Measurements from ENCODE around the gene APBA2.

APBA2 gene

DNA sequence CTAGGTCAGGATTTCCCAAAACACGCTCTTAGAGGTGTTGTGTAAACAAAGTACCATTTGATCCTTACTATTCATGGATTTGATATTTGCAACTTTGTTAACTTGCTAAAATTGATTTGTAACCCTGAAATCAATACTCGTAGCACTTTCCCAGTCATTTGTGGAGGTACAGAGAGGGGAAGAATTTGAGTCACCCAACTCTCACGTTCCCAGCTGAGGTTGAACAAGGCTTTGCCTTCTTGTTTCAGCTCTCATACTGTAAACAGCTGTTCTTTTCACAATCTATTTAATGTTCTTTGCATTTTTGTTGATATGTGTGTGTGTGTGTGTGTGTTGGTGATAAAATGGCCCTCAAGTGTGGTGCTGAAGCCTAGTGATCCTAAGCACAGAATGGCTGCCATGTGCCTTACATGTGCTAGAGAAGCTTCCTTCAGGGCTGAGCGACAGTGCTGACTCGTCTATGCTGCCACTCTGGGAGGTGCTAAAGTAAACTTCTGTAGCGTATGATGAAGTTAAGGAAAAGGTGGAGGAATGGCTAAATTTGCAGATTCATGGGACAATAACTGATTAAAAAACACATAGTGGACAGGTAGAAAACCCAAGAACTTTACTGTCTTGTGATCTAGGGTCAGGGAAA is 173.2 kb downstream of the APBA2 start:
- DNase-seq (ENCODE audit: low read depth, low spot score) = no peak

DNA sequence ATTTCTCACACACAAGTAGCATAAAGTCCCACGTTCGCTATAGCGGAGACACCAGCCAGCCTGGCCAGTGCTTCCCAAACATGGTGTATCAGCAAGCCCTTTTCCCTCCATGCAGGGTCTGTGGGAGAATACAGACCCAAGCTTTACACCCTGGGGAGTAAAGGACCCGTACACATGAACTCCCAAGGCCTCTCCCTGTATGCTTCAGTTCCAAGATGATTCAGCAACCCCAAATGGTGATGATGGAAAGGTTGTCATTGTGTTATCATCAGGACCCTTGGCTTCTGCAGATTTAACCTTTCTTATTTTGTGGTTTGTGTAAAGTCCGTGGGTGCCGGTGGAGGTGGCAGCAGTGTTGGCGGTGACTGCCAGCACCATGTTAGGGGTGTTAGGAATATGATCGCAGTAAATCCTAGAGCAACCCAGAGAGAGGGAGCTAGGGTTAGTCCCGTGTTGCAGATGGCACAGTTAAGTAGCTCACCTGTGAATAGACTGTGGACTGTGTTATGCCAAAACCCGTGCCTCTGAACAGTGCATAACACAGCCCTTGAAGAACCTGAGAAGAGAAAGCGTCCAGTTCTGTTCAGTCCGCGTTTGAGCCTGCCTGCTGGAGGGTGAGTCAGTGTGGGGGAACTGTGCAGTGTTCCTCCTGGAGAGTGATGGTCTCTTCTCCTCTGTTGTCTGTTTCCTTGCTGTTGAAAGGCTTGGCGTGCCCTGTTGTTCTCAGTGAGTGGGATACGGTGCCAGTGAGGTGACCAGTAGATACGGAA is 174.3 kb downstream of the APBA2 start:
- DNase-seq (ENCODE audit: low read depth, low spot score) = no peak

DNA sequence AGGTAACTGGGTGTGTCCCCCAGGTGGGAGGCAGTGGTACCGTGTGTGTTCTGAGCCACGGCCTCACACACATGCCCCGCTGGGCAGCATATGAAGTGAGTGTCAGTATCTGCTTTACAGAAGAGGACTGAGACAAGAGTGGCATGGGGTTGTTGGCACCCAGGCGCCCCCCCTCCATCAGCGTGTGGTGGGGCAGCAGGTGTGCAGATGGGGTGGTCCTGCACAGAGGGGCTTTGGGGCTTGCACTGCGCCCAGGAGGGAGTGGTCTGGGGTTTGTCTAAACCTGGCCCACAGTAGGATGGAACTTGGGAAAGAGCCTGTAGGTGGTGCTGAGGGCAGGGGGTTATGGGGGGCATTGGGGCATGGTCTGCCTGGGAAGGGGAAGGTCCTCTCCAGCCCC is 176.0 kb downstream of the APBA2 start:
- DNase-seq (ENCODE audit: low read depth, low spot score) = no peak

DNA sequence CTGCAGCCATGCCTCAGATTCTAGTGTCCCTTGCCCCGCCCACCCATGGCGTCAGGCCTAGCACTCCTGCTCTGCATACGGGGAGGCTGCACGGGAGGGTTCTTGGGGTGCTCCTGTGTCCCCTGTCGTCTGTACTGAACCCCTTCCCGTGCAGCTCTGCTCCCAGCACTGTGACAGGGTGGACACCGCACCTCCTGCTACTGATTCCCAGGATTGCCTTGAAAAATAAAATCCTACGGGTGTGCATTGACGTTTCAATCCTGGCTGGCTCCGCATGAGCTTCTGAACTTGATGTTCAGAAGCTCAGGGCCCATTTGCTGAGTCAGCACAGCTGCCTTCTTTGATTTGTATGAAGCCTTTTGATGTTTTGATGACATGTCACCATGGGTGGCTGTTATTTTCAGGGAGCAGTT is 176.4 kb downstream of the APBA2 start:
- no peak for DNase-seq (ENCODE audit: low read depth, low spot score)

DNA sequence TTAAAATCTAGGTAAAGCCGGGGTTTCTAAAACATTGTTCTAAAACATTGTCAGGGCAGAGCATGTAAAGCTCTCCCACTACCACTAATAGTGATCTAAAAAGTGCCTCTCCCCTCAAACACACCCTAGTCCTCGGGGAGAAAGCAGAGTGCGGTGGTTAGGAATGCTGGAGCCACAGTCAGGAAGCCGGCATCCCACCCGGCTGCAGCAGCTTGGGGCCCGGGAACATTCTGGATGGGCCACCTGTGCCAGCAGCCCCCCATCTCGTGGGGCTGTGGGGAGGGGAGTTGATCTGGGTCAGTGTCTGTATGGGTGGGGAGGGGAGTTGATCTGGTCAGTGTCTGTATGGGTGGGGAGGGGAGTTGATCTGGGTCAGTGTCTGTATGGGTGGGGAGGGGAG is 176.9 kb downstream of the APBA2 start:
- DNase-seq (ENCODE audit: low read depth, low spot score) = no peak

DNA sequence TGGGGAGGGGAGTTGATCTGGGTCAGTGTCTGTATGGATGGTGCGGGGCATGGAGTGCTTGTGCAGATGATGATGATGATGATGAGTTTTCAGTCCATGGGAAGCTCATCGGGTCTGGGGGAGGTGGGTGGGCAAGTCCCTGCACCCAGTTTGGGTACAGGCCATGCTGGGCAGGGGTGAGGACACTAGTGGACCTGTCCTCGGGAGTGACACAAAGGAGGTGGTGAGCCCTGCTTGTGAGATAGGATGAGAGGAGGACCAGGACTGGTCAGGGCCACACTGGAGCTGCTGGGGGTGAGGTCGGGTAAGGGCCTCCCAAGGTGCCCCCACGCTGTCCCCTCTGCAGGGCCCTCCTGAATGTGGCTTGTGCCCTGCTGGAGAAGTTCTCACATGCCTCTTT is 177.9 kb downstream of the APBA2 start:
- no peak for DNase-seq (ENCODE audit: low read depth, low spot score)

DNA sequence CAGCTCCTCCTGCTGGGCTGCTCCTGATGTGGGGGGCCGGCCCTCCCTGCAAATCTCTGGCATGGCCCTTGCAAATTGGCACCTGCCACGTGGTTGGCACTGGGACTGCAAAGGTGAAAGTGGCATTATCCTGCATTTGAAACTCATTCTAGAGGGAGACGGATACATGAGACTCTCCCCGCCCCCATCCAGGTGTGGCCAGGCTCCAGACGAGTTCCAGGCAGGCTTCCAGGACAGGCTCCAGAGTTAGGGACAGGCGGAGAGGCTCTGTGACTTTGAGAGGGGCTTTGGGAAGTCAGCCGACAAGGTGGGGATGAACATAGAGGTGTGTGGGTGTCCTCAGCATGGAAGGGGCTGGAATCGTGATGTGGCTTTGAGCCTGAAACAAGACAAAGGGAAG is 178.5 kb downstream of the APBA2 start:
- DNase-seq (ENCODE audit: low read depth, low spot score) = no peak

DNA sequence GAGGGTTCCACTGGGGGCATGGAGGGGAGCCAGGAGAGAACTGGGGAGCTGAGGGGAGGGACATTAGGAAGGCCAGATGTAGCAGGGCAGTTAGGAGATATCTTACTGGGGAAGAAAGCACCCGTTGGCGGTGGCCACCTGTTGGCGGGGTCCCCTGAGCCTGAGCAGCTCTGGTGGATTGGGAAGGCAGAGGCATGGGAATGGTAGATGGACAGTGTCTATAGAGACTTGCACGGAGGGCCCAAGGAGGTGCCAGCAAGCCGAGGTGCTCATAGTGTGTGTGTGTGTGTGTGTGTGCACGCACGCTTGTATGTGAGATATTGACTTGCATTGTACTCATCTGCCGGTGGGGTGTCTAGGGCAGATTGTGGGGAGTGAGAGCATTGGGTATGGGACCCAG is 179.0 kb downstream of the APBA2 start:
- DNase-seq (ENCODE audit: low read depth, low spot score) = no peak

DNA sequence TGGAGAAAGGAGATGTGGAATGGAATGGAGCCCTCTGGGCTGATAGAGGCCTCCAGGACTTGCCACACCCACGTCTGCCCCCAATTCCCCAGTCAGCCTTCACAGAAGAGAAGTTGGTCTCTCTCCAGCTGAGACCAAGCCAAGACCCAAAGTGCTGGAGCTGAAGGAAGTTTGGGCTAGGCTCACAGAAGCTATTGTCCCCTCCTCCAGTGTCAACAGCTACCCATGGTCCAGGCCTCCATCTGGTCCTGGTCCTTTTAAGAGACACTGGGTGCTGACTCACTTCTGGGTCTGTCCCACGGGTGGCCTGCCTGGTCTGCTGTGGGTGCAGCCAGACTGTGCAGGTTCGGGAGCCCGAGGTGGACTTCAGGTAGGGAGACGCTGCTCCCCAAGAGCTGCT is 179.8 kb downstream of the APBA2 start:
- DNase-seq (ENCODE audit: low read depth, low spot score) = no peak

DNA sequence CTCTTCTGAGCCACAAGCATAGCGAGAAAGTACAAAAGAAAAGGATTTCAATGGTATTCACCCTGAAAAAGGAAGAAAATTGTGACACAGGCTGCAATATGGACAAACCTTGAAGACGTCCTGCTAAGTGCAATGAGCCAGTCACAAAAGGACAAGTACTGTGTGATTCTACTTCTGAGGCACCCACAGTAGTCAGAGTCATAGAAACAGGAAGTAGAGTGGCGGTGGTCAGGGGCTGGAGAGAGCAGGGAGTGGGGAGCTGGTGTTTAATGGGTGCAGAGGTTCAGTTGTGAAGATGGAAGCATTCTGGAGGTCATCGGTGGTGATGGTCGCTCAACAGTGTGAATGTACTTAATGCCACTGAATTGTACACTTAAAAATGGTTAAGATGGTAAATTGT is 180.5 kb downstream of the APBA2 start:
- no peak for DNase-seq (ENCODE audit: low read depth, low spot score)

DNA sequence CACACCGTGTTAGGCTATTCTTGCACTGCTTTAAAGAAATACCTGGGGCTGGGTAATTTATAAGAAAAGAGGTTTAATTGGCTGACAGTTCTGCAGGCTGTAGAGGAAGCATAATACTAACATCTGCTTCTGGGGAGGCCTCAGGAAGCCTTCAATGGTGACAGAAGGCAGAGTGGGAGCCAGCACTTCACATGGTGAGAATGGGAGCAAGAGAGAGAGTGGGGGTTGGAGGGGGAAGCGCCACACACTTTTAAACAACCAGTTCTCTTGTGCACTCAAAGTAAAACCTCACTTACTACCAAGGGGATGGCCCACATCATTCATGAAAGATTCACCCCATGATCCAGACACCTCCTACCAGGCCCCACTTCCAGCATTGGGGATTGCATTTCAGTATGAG is 181.1 kb downstream of the APBA2 start:
- DNase-seq (ENCODE audit: low read depth, low spot score) = no peak

DNA sequence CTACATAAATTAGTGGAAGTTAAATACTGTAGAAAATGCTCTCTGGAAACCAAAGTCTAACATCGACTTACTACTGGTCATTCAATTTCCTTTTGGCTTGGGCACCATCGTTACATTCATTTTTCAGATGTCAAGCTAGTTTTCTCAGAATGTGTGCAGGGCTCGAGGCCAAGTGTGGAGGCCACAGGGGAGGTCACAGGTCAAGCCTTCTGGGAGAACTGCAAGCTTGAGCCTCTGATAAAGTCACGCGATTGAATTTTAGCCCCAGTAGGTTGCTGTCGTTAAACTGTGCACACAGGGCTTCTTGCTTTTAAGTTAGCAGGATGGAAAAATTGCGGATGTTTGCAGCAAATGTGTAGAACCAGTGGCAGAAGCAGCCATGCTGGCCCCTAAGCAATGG is 182.2 kb downstream of the APBA2 start:
- no peak for DNase-seq (ENCODE audit: low read depth, low spot score)

DNA sequence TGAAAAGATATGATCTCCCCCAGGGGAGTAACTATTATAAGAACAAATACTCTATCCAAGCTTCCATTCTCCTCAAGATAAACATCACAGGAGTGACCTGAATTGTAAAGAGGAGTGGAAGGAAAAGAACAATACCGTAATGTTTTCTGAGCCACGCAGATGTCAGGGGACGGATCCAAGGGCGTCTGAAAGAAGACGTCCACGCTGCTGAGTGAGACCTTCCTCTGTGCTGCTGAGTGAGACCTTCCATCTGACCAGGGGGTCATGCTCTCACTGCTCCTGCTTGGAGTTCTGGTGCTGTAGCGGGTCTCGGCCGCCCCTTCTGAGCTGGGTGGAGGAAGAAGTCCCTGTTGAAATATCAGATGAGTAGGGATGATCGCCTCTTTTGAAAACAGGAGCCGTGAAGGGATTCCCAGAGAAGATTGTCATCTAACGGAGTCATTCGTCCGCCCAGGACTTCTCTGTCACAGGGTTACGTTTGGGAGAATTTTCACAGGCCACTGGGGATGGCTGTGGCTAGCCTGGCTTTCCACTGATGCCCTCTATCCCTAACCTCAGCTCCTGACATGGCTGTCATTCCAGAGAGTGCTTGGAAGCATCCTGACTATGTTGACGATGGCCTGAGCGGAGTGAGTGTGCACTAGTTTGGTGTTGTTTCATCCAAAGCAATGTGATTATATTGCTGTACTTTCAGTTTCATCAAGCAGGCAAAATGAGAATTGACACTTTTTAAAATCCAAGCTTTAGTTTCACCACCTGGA is 184.9 kb downstream of the APBA2 start:
- DNase-seq (ENCODE audit: low read depth, low spot score) = no peak

DNA sequence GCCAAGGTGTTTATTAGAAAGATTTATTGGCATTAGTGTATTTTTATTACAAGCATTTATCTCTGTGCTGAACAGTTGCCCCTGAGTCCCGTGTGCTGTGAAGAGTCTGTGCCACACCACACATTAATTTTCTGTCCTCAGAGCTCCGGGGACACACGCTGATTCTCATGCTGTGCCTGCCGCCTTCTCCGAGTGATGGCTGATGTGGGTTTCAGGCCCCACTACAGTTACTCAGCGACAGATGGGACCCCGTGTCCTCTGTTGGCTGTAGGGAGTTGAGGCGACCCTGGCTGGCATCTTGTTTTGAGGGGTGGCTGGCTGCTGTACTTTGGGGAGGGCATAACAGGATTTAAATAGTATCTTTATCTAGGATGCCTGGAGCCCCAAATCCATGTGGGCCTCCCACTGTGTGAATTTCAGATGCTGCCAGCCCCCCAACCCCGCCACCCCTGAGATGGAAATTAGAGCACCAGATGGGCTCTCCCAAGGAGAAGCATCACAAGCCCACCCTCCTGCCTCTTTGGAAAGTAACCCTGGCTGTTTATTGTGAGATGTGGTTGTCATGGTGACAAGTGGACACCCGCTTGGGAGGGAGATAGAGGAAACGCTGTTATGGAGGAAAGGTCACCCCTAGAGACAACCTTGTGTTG is 185.6 kb downstream of the APBA2 start:
- no peak for DNase-seq (ENCODE audit: low read depth, low spot score)

DNA sequence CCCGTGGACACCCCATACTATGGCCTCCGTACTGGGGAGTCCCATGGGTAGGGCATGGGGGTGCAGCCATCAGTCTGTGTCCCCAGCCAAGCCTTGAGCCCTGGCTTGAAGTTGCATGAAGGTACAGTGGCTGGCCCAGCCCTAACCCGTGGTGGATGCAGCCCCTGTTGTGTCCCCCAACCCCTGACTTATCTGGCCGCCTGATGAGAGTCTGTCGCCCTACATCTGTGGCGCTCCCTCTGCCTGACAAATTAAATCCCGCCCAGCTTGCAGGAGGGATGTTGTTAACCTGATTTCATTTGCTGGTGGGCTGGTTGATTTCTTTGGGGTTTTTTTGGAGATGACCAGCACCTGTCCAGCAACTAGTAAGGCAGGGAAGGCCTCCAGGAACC is 186.1 kb downstream of the APBA2 start:
- no peak for DNase-seq (ENCODE audit: low read depth, low spot score)

DNA sequence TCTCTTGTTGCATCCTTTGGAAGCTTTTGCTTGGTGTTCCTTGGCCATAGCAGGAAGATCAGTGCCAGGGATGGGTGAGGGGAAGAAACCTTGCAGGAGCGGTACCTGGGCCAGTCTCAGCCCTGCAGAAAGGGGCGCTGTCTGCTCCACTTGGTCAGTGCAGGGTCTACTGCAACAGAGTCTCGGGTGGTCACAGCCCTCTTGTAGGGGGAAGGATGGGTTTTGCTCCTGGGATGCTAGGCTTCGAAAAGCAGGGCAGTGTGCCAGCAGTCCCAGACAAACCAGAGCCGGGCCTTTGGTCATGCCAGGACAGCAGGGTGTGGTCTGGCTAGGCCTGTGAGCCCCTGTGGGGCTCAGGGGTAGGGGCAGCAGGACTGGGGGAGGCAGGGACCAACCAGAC is 186.7 kb downstream of the APBA2 start:
- no peak for DNase-seq (ENCODE audit: low read depth, low spot score)

DNA sequence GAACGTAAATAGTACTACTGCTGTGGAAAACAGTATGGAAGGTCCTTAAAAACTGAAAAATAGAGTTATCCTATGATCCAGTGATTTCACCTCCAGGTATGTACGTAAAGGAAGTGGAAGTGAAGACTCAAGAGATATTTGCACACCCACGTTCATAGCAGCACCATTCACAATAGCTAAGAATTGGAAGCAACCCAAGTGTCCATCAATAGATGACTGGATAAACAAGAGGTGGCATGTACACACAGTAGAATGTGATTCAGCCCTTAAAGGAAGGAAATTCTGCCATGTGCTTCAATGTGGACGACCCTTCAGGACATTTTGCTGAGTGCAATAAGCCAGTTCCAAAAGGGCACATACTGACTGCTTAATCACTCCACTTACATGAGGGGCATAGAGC is 188.3 kb downstream of the APBA2 start:
- DNase-seq (ENCODE audit: low read depth, low spot score) = no peak

DNA sequence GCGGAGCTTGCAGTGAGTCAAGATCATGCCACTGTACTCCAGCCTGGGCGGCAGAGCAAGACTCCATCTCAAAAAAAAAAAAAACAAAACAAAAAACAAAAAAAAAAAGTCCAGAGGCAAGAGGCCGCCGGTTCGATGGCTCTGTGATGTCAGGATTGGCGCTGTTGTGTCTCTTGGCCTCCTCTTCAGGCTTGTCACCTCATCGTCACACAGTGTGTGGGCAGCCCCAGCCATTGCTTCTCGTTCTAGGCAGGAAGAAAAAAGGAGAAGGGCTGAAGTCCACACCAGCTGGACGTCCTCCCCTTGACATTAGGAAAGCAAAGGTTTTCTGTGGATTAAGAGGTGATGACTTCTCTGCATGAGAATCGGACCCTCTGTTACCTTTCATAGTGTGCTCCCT is 192.8 kb downstream of the APBA2 start:
- DNase-seq (ENCODE audit: low read depth, low spot score) = no peak

DNA sequence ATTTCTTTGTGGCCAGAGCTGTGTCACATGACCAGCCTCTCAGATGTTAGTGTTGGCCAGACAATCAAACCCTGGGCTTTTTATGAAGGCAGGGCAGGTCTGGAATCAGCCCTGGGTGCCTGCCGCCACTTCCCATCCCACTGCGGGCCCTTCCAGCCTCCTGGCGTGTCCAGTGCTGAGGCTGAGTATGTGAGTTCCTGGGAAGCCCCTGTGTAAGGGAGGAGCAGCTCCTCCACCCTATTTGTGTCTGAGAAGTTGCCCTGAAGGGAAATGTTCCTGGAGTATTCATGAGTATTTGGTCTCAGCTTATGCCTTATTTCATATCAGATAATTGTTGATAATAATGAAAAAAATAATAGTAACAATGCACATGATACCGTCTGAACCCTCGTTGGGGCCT is 193.7 kb downstream of the APBA2 start:
- DNase-seq (ENCODE audit: low read depth, low spot score) = no peak

DNA sequence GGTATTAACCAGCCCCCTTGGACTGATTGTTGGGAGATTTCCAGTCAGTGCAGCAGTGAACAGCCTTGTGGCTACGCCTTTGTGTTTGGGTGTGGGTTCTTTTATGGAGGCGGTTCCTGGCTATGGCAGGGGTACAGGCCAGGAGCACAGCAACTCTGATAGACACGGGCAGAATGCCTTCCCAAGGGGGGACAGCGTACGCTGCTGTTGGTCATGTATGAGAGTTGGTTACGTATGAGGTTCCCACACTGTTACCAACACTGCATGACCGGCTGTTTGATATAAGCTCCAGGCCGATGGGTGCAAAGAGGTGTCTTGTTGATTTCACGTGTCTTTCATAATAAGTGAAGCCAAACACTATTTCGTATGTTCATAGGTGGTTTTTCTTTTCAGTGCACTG is 196.0 kb downstream of the APBA2 start:
- DNase-seq (ENCODE audit: low read depth, low spot score) = no peak

DNA sequence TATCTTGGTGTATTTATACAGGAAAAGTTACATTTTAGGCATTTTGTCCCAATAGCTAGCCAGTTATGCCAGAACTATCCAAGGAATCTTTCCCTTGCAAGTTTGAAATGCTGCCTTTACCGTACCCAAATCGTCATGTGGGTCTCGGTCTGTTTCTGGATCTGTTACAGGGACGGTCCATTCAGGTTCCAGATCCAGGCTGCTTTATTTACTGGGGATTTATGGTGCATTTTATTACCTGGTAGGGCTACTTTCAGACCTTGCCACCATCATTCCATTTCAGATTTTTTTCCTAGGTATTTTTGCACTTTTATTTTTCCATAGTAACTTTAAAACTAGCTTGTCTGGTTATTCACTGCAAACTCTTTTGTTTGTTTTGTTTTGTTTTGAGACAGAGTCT is 197.4 kb downstream of the APBA2 start:
- DNase-seq (ENCODE audit: low read depth, low spot score) = no peak

DNA sequence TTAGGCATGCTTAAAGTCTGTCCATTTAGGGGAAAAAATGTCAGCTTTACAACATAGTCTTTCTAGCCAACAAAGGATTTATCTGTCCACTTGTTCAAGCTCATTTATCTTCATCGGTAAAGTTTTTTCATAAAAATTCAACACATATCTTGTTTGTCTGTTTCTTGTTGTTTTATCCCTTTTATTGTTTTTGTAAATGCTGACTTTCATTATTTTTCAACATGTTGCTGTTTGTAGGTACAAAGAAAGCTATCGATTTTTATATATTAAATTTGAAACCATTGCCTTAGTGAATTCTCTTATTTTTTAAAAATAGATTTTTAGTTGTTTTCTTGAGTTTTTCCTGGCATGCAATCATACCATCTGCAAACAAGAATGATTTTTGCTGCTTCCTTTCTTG is 198.1 kb downstream of the APBA2 start:
- no peak for DNase-seq (ENCODE audit: low read depth, low spot score)

Measured in smooth muscle cell of the brain vasculature (primary cell).